ENCODE data around the gene PXDN.

Gene PXDN

DNA sequence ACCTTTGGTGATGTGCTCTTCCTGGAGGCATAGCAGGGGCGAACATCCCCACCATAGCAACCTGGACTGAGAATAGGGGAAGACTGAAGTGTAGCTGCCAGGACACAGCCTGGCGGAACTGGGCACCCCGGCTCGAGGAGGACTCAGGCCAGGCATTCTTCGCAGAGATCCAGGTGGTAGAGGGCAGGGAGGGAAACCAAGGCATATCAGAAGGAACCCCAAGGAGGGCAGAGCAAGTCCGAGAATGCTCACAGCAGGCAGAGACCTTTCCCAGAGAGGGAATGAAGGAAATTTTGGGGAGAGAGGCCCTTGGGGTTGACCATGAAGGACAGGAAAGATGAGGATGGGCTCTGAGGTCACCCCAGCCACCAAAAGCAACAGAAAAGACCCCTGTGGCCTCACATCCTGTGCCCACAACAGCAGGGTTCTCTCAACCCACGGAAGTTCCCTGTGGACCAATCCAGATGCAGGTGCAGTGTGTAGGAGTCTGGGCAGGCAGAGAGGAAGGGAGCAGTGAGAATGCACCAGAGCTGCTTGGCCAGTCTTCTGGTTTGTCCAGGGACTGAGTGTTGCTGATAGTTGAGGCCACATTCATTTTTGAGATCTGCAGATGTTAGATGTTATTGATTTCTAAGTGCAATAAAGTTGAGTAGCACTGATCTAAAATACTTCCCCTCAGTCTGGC lies 136.9 kb downstream of the PXDN start:
- no peaks in the 10 kb centered on the region for H3K79me2 ChIP-seq (ENCODE audit: control insufficient read depth, insufficient read depth, low read length, unreplicated experiment)
- H3K27ac ChIP-seq (ENCODE audit: low read depth, low read length) = no peak overlapping the region
- H3K27me3 ChIP-seq (ENCODE audit: insufficient read depth, low read length) = no peaks in the 10 kb centered on the region
- no peak overlapping the region for H2AFZ ChIP-seq (ENCODE audit: low read length, unreplicated experiment)
- no peak overlapping the region for H3K4me3 ChIP-seq (ENCODE audit: low read depth, low read length)
- no peaks in the 10 kb centered on the region for H3K36me3 ChIP-seq (ENCODE audit: insufficient read depth, low read length)
- H3K4me1 ChIP-seq (ENCODE audit: control insufficient read depth, insufficient read depth, low read length, unreplicated experiment) = peaks cover 22% of the 10 kb centered on the region

DNA sequence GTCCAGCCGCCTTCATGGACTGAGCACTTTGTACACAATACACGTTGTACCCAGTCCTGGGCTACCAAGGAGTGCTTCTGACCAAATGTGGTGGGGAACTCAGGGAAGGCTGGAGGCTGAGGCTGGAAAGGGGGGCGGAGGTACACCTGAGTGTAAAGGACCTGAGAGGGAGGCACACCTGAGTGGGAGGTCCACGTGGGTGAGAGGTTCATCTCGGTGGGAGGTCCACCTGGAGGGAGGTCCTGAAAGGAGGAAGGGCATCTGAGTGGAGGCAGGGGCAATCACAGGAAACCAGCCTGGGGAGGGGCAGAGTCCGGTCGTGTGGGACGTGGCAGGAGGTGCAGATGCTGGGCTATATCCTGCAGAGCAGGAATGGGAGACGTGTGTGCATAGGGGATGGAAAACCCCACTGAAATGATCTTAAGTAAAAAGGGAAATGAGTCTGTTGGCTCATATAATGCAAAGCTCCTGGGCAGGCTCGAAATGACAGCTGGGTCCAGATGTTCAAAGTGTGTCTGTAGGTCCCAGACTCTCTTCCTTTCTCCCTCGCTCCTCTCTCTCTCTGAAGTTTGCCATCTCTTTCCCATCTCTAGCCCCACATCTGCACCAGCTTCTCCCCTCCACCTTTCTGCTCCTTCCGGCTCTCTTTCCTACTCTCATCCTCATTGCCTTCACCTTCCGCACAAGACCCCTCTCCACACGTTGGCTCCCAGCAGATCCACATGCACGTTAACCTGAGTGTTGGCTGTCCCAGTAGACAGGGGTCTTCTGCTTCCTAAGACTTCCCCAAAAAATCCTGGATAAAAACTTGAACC lies 137.7 kb downstream of the PXDN start:
- Histone ChIP-seq H3K4me3 (ENCODE audit: low read depth, low read length) (no peak overlapping the region), H3K36me3 (ENCODE audit: insufficient read depth, low read length) (no peaks in the 10 kb centered on the region), H3K79me2 (ENCODE audit: control insufficient read depth, insufficient read depth, low read length, unreplicated experiment) (no peaks in the 10 kb centered on the region), H2AFZ (ENCODE audit: low read length, unreplicated experiment) (no peak overlapping the region), H3K27ac (ENCODE audit: low read depth, low read length) (no peak overlapping the region), H3K4me1 (ENCODE audit: control insufficient read depth, insufficient read depth, low read length, unreplicated experiment) (peaks cover 22% of the 10 kb centered on the region), H3K27me3 (ENCODE audit: insufficient read depth, low read length) (no peaks in the 10 kb centered on the region)

DNA sequence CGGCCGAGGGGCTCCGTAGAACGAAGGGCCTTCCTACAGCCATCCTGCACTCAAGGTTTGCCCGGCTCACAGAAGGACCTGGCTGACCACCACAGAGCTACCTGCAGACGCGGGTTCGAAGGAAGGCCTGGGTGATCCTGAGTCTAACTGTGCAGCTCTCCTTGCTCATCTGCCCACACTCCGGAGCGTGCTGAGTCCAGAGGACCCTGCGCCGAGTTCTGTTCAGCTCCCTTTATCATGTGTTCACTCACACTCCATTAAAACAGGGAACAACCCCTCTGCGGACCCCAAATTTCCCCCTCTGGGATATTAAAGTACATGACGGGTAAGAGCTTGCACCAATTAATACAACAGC lies 138.3 kb downstream of the PXDN start:
- Histone ChIP-seq H3K27ac (ENCODE audit: low read depth, low read length) (no peak overlapping the region), H2AFZ (ENCODE audit: low read length, unreplicated experiment) (no peak overlapping the region)

DNA sequence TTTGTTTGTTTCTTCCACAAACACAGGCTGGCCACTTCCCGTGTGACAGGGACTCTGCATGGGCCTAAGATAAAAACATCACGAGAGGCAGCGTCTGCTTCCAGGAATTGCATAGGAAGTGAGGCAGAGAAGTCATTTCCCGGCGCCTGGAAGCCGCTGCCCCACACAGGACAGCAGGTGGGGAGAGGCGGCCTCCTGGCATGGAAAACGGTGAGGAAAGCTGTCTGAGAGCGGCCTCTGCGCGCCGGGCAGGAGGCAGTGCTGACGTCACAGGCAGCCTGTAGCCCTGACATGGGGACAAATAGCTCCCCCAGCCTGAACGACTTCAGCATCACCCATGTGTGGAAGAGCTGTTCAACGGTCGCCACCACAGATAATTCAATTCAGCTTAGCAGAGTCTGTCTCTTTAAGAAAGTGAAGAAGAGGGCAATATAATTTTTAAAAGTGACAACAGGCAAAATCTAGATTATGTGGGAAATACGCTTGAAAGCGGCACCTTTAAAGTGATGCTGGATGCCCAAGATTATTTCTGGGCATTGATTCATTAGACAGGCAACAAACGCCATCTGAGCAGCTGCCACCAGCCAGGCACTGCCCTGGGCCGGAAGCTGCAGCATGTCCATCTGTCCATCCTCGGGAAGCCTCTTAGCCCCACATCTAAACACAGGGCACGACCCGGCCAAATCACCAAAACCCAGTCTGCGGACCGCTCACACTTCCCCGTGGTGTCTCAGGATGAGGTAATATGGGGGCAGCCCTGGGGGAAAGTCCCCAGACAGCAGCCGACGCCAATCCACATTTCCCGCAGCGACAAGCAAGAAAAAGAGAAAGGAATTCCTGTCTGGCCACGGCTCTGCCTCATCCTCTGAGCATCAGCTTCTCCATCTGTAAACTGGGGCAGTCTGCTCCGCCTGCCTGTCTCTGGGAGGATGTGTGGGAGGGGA lies 138.9 kb downstream of the PXDN start:
- Histone ChIP-seq H3K27ac (ENCODE audit: low read depth, low read length) (no peak overlapping the region), H3K36me3 (ENCODE audit: insufficient read depth, low read length) (no peaks in the 10 kb centered on the region), H3K79me2 (ENCODE audit: control insufficient read depth, insufficient read depth, low read length, unreplicated experiment) (no peaks in the 10 kb centered on the region), H3K4me1 (ENCODE audit: control insufficient read depth, insufficient read depth, low read length, unreplicated experiment) (peaks cover 22% of the 10 kb centered on the region), H3K27me3 (ENCODE audit: insufficient read depth, low read length) (no peaks in the 10 kb centered on the region), H2AFZ (ENCODE audit: low read length, unreplicated experiment) (peak overlapping the region; percentile 5), H3K4me3 (ENCODE audit: low read depth, low read length) (peak overlapping the region; percentile 48; the same call in 1 of the 2 replicates)

More for the DNA sequence above, 138.3 kb downstream of the PXDN start:
- Histone ChIP-seq H3K79me2 (ENCODE audit: control insufficient read depth, insufficient read depth, low read length, unreplicated experiment) (no peaks in the 10 kb centered on the region), H3K27me3 (ENCODE audit: insufficient read depth, low read length) (no peaks in the 10 kb centered on the region), H3K4me1 (ENCODE audit: control insufficient read depth, insufficient read depth, low read length, unreplicated experiment) (peaks cover 22% of the 10 kb centered on the region), H3K36me3 (ENCODE audit: insufficient read depth, low read length) (no peaks in the 10 kb centered on the region), H3K4me3 (ENCODE audit: low read depth, low read length) (peak overlapping the region; percentile 48; the same call in 1 of the 2 replicates)

DNA sequence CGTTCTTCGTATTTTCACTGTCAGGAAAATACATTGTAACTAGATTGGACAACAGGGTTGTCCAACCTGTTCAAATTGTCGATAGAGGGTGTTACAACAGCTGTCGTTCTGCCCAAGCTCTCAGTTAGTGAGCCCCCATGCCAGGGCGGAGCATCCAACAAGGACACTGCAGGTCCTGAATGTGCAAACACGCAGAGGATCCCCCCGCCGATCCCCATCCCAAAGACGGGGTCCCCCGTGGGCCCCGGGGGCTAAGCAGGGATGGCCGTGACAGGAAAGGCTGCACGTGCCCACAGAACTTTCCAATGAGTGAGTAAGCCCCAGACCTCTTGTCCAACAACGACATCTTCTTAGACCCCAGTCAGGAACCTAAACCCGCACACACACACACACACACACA lies 140.8 kb downstream of the PXDN start:
- Histone ChIP-seq H3K4me1 (ENCODE audit: control insufficient read depth, insufficient read depth, low read length, unreplicated experiment) (peaks cover 22% of the 10 kb centered on the region), H3K27ac (ENCODE audit: low read depth, low read length) (no peak overlapping the region), H3K36me3 (ENCODE audit: insufficient read depth, low read length) (no peaks in the 10 kb centered on the region), H2AFZ (ENCODE audit: low read length, unreplicated experiment) (no peak overlapping the region), H3K4me3 (ENCODE audit: low read depth, low read length) (no peak overlapping the region), H3K27me3 (ENCODE audit: insufficient read depth, low read length) (peaks cover 5% of the 10 kb centered on the region; the same call in 1 of the 2 replicates), H3K79me2 (ENCODE audit: control insufficient read depth, insufficient read depth, low read length, unreplicated experiment) (no peaks in the 10 kb centered on the region)

DNA sequence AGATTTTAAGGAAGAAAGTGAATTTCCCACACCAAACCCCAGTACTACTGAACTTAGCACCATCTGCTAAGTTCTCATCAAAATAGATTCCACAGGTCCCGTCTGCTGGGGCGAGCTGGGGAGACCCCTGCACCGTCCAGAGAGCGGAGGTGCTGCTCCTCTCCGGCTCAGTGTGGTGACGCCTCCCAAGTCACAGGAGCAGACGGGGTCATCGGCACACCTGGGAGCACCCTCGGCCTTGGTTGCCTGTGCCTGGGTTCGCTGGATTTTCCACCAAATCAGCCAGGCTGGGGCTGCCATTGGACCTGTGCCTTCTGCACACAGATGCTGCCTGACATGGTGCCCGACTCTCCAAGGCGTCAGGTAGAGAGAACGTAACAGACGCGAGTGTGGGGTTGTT lies 141.3 kb downstream of the PXDN start:
- no peak overlapping the region for H3K27ac ChIP-seq (ENCODE audit: low read depth, low read length)
- H3K4me3 ChIP-seq (ENCODE audit: low read depth, low read length) = no peak overlapping the region
- H3K27me3 ChIP-seq (ENCODE audit: insufficient read depth, low read length) = peaks cover 5% of the 10 kb centered on the region; the same call in 1 of the 2 replicates
- peaks cover 17% of the 10 kb centered on the region for H3K4me1 ChIP-seq (ENCODE audit: control insufficient read depth, insufficient read depth, low read length, unreplicated experiment)
- H3K36me3 ChIP-seq (ENCODE audit: insufficient read depth, low read length) = no peaks in the 10 kb centered on the region
- H2AFZ ChIP-seq (ENCODE audit: low read length, unreplicated experiment) = no peak overlapping the region
- no peaks in the 10 kb centered on the region for H3K79me2 ChIP-seq (ENCODE audit: control insufficient read depth, insufficient read depth, low read length, unreplicated experiment)

DNA sequence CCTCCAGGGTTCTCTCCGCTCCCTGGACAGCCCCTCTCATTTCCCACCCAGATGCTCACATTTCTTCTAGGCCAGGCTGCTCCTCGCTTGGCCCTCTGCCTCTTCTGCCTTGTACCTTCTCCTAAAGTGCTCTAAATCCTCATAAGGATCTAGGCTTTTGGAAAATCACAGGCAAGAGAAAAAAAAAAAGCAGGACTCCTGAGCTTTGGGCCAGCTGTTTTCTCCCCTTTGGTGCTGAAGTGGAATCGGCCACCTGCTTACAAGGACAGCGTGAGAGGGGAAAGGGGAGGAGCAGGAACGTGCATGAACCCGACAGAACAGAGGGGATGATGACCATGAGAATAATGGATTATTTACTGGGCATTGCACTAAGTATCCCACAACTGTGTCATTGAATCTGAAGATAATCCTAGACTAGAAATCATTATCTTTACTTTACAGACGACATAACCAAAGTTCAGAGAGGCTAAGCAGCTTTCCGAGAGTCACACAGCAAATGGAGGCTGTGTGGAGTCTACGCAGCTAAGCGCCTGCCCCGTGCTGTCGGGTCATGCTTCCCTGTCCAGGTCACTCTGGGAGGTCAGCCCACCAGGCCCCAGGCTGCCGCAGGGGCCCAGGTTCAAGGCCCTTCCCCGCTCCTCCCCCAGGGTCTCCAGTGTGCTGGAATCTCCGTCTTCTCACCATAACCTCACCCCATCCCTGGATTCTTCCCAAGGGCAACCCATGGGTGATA lies 141.9 kb downstream of the PXDN start:
- H3K36me3 ChIP-seq (ENCODE audit: insufficient read depth, low read length) = no peaks in the 10 kb centered on the region
- no peak overlapping the region for H3K4me3 ChIP-seq (ENCODE audit: low read depth, low read length)
- peaks cover 5% of the 10 kb centered on the region; the same call in 1 of the 2 replicates for H3K27me3 ChIP-seq (ENCODE audit: insufficient read depth, low read length)
- H2AFZ ChIP-seq (ENCODE audit: low read length, unreplicated experiment) = no peak overlapping the region
- no peaks in the 10 kb centered on the region for H3K79me2 ChIP-seq (ENCODE audit: control insufficient read depth, insufficient read depth, low read length, unreplicated experiment)
- no peak overlapping the region for H3K27ac ChIP-seq (ENCODE audit: low read depth, low read length)
- peaks cover 11% of the 10 kb centered on the region for H3K4me1 ChIP-seq (ENCODE audit: control insufficient read depth, insufficient read depth, low read length, unreplicated experiment)

DNA sequence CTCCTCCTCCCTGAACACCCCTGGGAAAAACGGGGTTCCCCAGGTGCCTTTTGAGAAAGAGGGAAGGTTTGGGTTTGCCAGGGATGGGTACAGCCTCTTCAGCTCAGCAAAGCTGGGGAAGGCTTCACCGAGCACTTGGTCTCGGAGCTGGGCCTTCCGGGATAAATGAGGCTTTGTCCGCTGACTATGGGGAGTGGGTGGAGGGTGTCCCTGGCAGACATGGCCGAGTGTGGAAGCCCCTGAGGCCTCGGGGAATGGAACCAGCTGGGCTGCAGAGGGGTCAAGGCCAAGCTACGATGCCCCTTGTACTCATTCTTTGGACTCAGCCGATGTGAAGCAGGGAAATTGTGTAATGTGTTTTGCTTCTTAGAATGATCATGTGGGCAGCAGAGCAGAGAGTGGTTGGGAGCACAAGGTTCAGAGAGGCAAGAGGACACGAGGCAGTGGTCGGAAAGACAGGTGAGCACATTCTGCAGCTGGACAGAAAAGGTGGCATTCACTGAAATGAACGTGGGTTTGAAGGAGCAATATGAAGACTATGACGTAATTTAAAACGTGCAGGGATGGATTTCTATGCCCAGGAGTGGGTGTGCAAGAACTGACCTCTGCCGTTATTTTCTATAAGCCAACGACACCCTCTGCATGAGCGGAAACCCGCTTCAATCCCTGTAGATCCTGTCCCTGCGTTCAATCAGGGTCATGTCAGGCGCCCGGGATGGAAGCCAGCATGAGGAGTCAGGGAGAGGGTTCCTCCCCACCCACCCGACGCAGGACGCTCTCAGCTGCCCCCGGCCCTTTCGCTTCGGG lies 142.6 kb downstream of the PXDN start:
- no peak overlapping the region for H3K27ac ChIP-seq (ENCODE audit: low read depth, low read length)
- no peaks in the 10 kb centered on the region for H3K36me3 ChIP-seq (ENCODE audit: insufficient read depth, low read length)
- no peak overlapping the region for H3K4me3 ChIP-seq (ENCODE audit: low read depth, low read length)
- peaks cover 5% of the 10 kb centered on the region; the same call in 1 of the 2 replicates for H3K27me3 ChIP-seq (ENCODE audit: insufficient read depth, low read length)
- no peak overlapping the region for H2AFZ ChIP-seq (ENCODE audit: low read length, unreplicated experiment)
- no peaks in the 10 kb centered on the region for H3K79me2 ChIP-seq (ENCODE audit: control insufficient read depth, insufficient read depth, low read length, unreplicated experiment)
- peaks cover 11% of the 10 kb centered on the region for H3K4me1 ChIP-seq (ENCODE audit: control insufficient read depth, insufficient read depth, low read length, unreplicated experiment)

DNA sequence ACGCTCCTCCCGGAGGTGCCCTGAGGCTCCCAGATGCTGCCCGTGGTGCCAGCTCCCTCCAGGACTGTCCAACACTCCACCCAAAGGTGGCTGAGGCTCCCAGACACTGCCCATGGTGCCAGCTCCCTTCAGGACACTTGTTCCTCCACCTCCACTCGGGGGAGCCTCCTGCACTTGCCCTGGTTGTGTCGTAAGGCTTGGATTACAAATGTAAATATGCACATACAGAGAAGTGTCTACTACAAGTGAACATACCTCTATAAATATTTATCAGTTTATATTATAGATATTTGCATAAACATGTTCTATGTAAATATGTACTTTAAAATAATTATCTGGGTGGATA lies 143.3 kb downstream of the PXDN start:
- Histone ChIP-seq H3K4me1 (ENCODE audit: control insufficient read depth, insufficient read depth, low read length, unreplicated experiment) (peaks cover 11% of the 10 kb centered on the region), H3K4me3 (ENCODE audit: low read depth, low read length) (no peak overlapping the region), H3K36me3 (ENCODE audit: insufficient read depth, low read length) (no peaks in the 10 kb centered on the region), H3K79me2 (ENCODE audit: control insufficient read depth, insufficient read depth, low read length, unreplicated experiment) (no peaks in the 10 kb centered on the region), H2AFZ (ENCODE audit: low read length, unreplicated experiment) (no peak overlapping the region), H3K27ac (ENCODE audit: low read depth, low read length) (no peak overlapping the region), H3K27me3 (ENCODE audit: insufficient read depth, low read length) (peaks cover 5% of the 10 kb centered on the region; the same call in 1 of the 2 replicates)

Data from ACC112 (cell line).